ENCODE data around the gene TTC3.
"Not testable (repeated sequence)": the region's sequence is repeated elsewhere in the genome, so short reads cannot be mapped to it uniquely, and the experiment has no call there.

TTC3 gene

GRCh38 chr21:37220981-37221664 is 148.1 kb downstream of the TTC3 start:
- H2AFZ ChIP-seq (ENCODE audit: low read depth, low read length), result no peak overlapping the region
- H3K4me3 ChIP-seq (ENCODE audit: low read length), result no peak overlapping the region
- no peaks in the 10 kb centered on the region for H3K27me3 ChIP-seq (ENCODE audit: insufficient read depth, low read length)
- H3K4me1 ChIP-seq (ENCODE audit: insufficient read depth, low read length), result no peaks in the 10 kb centered on the region
- H3K36me3 ChIP-seq (ENCODE audit: insufficient read depth, low read length), result peaks cover 26% of the 10 kb centered on the region
- peaks cover 14% of the 10 kb centered on the region for H3K9me3 ChIP-seq (ENCODE audit: low read length)

DNA sequence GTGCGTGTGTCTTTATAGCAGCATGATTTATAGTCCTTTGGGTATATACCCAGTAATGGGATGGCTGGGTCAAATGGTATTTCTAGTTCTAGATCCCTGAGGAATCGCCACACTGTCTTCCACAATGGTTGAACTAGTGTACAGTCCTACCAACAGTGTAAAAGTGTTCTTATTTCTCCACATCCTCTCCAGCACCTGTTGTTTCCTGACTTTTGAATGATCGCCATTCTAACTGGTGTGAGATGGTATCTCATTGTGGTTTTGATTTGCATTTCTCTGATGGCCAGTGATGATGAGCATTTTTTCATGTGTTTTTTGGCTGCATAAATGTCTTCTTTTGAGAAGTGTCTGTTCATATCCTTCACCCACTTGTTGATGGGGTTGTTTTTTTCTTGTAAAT is 149.2 kb downstream of the TTC3 start:
- H3K4me1 ChIP-seq (ENCODE audit: insufficient read depth, low read length); H2AFZ ChIP-seq (ENCODE audit: low read depth, low read length); H3K4me3 ChIP-seq (ENCODE audit: low read length); H3K27me3 ChIP-seq (ENCODE audit: insufficient read depth, low read length): not testable (repeated sequence)
- H3K36me3 ChIP-seq (ENCODE audit: insufficient read depth, low read length), result peaks cover 36% of the 10 kb centered on the region
- H3K9me3 ChIP-seq (ENCODE audit: low read length), result peaks cover 14% of the 10 kb centered on the region

- H3K4me3 ChIP-seq (ENCODE audit: low read length), result no peak overlapping the region
- H3K4me1 ChIP-seq (ENCODE audit: insufficient read depth, low read length), result no peaks in the 10 kb centered on the region
- no peaks in the 10 kb centered on the region for H3K27me3 ChIP-seq (ENCODE audit: insufficient read depth, low read length)
- no peak overlapping the region for H2AFZ ChIP-seq (ENCODE audit: low read depth, low read length)
- H3K36me3 ChIP-seq (ENCODE audit: insufficient read depth, low read length), result peaks cover 51% of the 10 kb centered on the region
- H3K9me3 ChIP-seq (ENCODE audit: low read length), result peaks cover 14% of the 10 kb centered on the region
These were observed 150.8 kb downstream of the TTC3 start for GRCh38 chr21:37223804-37224345.

DNA sequence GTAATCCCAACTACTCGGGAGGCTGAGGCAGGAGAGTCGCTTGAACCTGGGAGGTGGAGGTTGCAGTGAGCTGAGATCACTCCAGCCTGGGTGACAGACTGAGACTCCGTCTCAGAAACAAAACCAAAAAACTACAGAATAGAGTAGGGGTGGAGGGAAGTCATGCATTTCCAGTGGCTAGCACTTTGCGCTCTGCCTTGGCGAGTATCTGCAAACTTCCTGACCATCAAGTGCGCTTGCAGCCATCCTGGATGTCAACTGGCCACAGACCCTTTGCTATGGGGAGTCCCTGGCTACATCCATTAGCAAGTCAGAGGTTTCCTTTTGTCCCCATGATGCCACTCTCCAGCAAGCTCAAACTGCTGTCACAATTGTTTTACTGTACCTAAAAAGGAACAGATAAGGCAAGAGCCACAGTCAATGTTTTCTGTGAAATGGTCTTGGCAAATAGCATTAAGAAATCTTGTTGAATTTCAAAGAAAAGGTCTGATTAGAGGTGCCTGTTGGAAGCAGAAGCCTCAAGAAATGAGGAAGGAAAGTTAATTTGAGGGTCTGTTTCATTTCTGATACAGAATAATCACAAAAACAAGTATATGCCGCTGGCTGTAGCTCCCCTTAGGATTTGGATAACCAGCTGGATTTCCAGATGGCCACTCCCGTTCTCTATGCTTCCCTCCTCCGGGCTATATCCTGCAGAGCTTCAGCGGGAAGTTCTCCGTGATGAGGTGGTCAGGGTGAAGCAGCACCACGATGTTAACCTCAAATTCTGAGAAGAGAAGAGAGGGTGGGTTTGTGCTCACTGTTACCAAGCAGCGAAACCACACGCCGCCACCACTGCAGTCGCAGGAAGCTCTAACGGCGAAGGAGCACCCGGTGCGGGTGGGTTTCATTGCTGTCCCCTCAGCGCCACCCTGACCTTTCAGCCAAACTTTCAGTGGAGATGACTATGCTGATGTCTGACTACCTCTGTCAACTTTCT is 152.1 kb downstream of the TTC3 start:
- Histone ChIP-seq H2AFZ (ENCODE audit: low read depth, low read length) (no peak overlapping the region), H3K4me3 (ENCODE audit: low read length) (no peak overlapping the region), H3K9me3 (ENCODE audit: low read length) (peaks cover 14% of the 10 kb centered on the region), H3K27me3 (ENCODE audit: insufficient read depth, low read length) (no peaks in the 10 kb centered on the region), H3K36me3 (ENCODE audit: insufficient read depth, low read length) (peaks cover 60% of the 10 kb centered on the region), H3K4me1 (ENCODE audit: insufficient read depth, low read length) (no peaks in the 10 kb centered on the region)

DNA sequence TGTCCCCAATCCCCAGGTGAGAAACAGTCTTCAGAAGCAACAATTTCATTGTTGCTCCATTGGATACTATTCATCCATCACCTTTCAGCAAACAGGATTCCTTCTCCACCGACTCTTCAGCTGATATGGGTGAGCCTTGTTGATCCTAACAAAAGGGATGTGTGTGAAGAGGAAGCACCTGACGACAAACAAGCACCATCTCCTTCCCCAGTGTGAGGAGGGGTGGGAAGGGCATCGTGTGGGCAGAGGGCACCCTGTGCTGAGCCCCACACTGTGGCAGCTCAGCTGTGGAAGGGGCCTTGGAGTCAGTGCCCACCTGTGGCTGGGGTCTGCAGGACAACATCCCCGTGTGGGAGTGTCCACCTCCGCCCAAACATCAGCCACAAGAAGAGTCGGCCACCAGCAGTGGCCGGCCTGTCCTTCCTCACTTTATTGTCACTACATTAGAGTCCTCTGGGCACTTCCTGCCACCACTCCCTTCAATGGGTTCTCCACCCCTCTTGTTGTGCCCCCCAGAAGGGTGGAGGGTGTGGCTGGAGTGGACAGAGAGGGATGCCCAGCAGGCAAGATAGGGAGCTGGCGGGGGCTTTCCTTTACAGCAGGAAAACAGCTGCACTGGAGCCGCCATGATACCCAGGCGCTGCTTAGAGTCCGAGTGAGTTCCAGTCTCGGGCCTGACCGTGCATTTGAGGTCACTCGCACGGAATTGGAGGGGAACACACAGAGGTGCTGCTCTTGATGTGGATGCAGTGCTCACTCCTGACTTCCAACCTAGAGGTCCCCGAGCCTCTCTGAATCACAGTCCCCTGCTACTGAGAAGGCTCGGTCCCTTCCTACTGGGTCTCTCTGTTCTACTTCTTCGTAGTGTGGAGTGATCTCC is 153.2 kb downstream of the TTC3 start:
- H3K36me3 ChIP-seq (ENCODE audit: insufficient read depth, low read length), result peaks cover 68% of the 10 kb centered on the region
- H3K9me3 ChIP-seq (ENCODE audit: low read length), result peaks cover 4% of the 10 kb centered on the region
- no peaks in the 10 kb centered on the region for H3K4me1 ChIP-seq (ENCODE audit: insufficient read depth, low read length)
- H3K27me3 ChIP-seq (ENCODE audit: insufficient read depth, low read length), result no peaks in the 10 kb centered on the region
- H3K4me3 ChIP-seq (ENCODE audit: low read length), result no peak overlapping the region
- H2AFZ ChIP-seq (ENCODE audit: low read depth, low read length), result no peak overlapping the region

- H2AFZ ChIP-seq (ENCODE audit: low read depth, low read length), result no peak overlapping the region
- peaks cover 78% of the 10 kb centered on the region for H3K36me3 ChIP-seq (ENCODE audit: insufficient read depth, low read length)
- H3K27me3 ChIP-seq (ENCODE audit: insufficient read depth, low read length), result no peaks in the 10 kb centered on the region
- no peak overlapping the region for H3K4me3 ChIP-seq (ENCODE audit: low read length)
- H3K9me3 ChIP-seq (ENCODE audit: low read length), result peaks cover 2% of the 10 kb centered on the region
- no peaks in the 10 kb centered on the region for H3K4me1 ChIP-seq (ENCODE audit: insufficient read depth, low read length)
These were observed 154.3 kb downstream of the TTC3 start for GRCh38 chr21:37227071-37228002.

DNA sequence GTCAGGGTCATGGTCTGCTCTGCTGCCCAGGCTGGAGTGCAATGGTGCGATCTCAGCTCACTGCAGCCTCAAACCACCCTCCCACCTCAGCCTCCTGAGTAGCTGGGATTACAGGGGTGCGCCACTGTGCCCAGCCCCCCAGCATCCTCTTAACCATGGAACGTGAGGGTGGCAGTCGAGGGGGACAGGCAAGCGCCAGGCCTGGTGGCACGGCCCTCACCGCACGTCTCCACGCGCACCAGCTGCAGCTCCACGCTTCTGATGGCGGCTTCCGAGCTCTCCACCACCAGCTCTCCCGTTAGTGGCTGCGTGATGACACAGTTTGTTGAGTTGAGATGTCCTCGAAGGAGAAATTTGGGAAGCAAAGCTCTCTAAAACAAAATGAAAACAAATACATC is 154.9 kb downstream of the TTC3 start:
- no peak overlapping the region for H2AFZ ChIP-seq (ENCODE audit: low read depth, low read length)
- no peak overlapping the region for H3K4me3 ChIP-seq (ENCODE audit: low read length)
- H3K36me3 ChIP-seq (ENCODE audit: insufficient read depth, low read length), result peaks cover 84% of the 10 kb centered on the region
- no peaks in the 10 kb centered on the region for H3K27me3 ChIP-seq (ENCODE audit: insufficient read depth, low read length)
- H3K4me1 ChIP-seq (ENCODE audit: insufficient read depth, low read length), result no peaks in the 10 kb centered on the region
- peaks cover 2% of the 10 kb centered on the region for H3K9me3 ChIP-seq (ENCODE audit: low read length)

DNA sequence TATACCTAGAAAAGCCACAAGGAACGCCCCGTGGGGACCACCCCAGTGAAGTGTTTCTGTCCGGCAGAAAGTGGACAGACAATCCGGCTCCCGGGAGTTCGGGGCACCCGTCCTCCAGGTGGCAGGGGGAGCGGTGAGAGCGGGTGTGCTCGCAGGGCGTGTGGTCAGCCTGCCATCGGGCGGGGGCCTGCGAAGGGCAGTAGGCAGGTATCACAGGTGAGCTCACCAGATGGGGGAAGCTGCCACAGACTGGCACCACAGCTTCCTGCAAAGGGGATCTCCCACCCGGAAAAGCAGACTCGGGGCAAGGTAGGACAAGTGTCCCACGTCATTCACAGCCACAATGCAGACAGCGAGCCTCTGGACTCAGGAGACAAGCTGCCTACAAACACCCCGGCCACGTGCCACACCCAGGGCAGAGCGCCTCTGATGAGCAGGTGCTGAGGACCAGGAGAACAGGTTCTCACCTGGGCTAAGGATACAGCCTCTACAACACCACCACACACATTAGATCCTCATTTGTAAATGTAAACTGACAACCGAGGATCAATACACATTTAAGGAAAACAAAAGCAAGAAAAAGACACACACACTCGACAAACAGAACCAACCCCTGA is 157.7 kb downstream of the TTC3 start:
- Histone ChIP-seq H2AFZ (ENCODE audit: low read depth, low read length) (no peak overlapping the region), H3K4me1 (ENCODE audit: insufficient read depth, low read length) (no peaks in the 10 kb centered on the region), H3K9me3 (ENCODE audit: low read length) (no peaks in the 10 kb centered on the region), H3K27me3 (ENCODE audit: insufficient read depth, low read length) (no peaks in the 10 kb centered on the region), H3K36me3 (ENCODE audit: insufficient read depth, low read length) (peaks cover 73% of the 10 kb centered on the region), H3K4me3 (ENCODE audit: low read length) (no peak overlapping the region)

DNA sequence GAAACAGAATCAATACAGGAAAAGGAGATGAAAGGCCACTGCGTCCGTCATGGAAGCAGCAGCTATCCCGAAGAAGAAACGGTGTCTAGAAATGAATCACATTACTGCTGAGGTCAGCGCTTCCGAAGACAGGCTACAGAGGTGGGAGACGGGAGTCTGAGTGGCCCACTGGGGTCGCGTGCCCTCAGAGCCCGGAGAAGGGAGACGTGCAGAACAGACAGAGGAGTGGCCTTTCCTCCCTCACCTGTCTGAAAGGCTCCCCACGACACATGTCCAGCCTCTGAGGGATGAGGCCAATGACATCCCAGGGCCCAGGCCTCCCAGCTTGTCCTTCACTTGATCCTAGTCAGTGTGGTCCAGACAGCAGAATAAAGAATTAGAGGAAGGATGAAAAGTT is 158.2 kb downstream of the TTC3 start:
- Histone ChIP-seq H3K9me3 (ENCODE audit: low read length) (no peaks in the 10 kb centered on the region), H3K4me1 (ENCODE audit: insufficient read depth, low read length) (no peaks in the 10 kb centered on the region), H2AFZ (ENCODE audit: low read depth, low read length) (no peak overlapping the region), H3K27me3 (ENCODE audit: insufficient read depth, low read length) (no peaks in the 10 kb centered on the region), H3K4me3 (ENCODE audit: low read length) (no peak overlapping the region), H3K36me3 (ENCODE audit: insufficient read depth, low read length) (peaks cover 72% of the 10 kb centered on the region)

- Histone ChIP-seq H3K27me3 (ENCODE audit: insufficient read depth, low read length) (no peaks in the 10 kb centered on the region), H3K36me3 (ENCODE audit: insufficient read depth, low read length) (peaks cover 71% of the 10 kb centered on the region), H3K4me3 (ENCODE audit: low read length) (no peak overlapping the region), H3K9me3 (ENCODE audit: low read length) (no peaks in the 10 kb centered on the region), H3K4me1 (ENCODE audit: insufficient read depth, low read length) (no peaks in the 10 kb centered on the region), H2AFZ (ENCODE audit: low read depth, low read length) (no peak overlapping the region)
These were observed 158.6 kb downstream of the TTC3 start for GRCh38 chr21:37231671-37232070.

DNA sequence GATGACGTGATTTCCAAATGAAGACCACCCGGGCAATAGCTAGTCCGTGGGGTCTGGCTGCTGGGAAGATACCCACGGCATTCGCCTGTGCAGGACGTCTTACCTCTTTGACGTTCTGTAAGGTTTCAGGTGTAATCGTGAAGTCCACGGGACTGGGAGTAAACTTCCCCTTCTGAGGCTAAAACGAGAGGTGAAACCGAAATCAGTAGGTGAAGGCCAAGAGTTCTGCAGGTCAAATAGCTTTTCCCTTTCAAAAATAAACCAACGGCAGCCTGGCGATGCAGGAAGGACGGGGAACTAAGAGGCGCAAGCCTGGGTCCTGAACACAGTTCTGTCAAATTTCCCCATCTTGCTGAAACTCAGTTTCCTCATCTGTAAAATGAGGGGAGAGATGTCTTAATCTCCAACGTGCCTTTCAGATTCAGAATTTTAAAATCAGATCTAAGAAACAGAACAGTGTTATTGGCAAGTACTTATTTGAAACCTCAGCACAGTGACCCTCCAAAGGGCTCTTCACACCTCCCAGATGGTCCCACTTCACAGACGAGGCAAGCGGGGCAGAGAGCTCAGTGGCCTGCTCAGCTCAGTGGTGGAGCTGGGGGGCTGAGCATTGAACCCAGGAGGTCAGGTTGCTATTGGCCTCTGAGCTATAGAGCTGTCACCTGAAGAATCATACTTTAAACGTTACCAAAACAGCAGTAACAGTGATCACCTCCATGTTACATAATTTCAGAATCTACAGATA is 159.4 kb downstream of the TTC3 start:
- Histone ChIP-seq H3K36me3 (ENCODE audit: insufficient read depth, low read length) (peaks cover 71% of the 10 kb centered on the region), H3K27me3 (ENCODE audit: insufficient read depth, low read length) (no peaks in the 10 kb centered on the region), H3K4me1 (ENCODE audit: insufficient read depth, low read length) (no peaks in the 10 kb centered on the region), H2AFZ (ENCODE audit: low read depth, low read length) (no peak overlapping the region), H3K9me3 (ENCODE audit: low read length) (no peaks in the 10 kb centered on the region), H3K4me3 (ENCODE audit: low read length) (no peak overlapping the region)

All from neuron (in vitro differentiated cells).